GM21528 (cell line): ENCODE data around the gene KCNC2.

Experiments used
- ATAC-seq: cut with Tn5 transposase; IDR thresholded peaks from one replicate; pipeline ENCODE4 v1.9.1; 2021; ENCODE audit warnings: mild to moderate bottlenecking, moderate library complexity; ENCODE audit not compliant: unreplicated experiment, low FRiP score

The KCNC2 gene

GRCh38 chr12:75162845-75163244 is 46.8 kb downstream of the KCNC2 start:
- ATAC-seq = no peak

GRCh38 chr12:75161488-75161887 is 48.2 kb downstream of the KCNC2 start:
- no peak for ATAC-seq

- no peak for ATAC-seq
Measured at GRCh38 chr12:75157385-75157784, 52.3 kb downstream of the KCNC2 start.

- no peak for ATAC-seq
Measured at GRCh38 chr12:75155962-75156361, 53.7 kb downstream of the KCNC2 start.

GRCh38 chr12:75154388-75154787 is 55.3 kb downstream of the KCNC2 start:
- ATAC-seq = no peak

GRCh38 chr12:75139196-75139595 is 70.4 kb downstream of the KCNC2 start:
- ATAC-seq = no peak

GRCh38 chr12:75137896-75138295 is 71.7 kb downstream of the KCNC2 start:
- ATAC-seq = no peak

GRCh38 chr12:75135026-75135425 is 74.6 kb downstream of the KCNC2 start:
- ATAC-seq = no peak

- no peak for ATAC-seq
Measured at GRCh38 chr12:75130811-75131210, 78.8 kb downstream of the KCNC2 start.

- ATAC-seq = no peak
Measured at GRCh38 chr12:75129275-75129674, 80.4 kb downstream of the KCNC2 start.

- ATAC-seq = no peak
Measured at GRCh38 chr12:75121036-75121705, 88.5 kb downstream of the KCNC2 start.

GRCh38 chr12:75120311-75120711 is 89.3 kb downstream of the KCNC2 start:
- ATAC-seq = no peak

GRCh38 chr12:75116646-75117198 is 92.9 kb downstream of the KCNC2 start:
- no peak for ATAC-seq

GRCh38 chr12:75115748-75116147 is 93.9 kb downstream of the KCNC2 start:
- ATAC-seq = no peak

- no peak for ATAC-seq
Measured at GRCh38 chr12:75103822-75104221, 105.8 kb downstream of the KCNC2 start.

GRCh38 chr12:75101781-75102180 is 107.9 kb downstream of the KCNC2 start:
- no peak for ATAC-seq

- ATAC-seq = no peak
Measured at GRCh38 chr12:75099210-75099609, 110.4 kb downstream of the KCNC2 start.

GRCh38 chr12:75097003-75097402 is 112.6 kb downstream of the KCNC2 start:
- ATAC-seq = no peak

GRCh38 chr12:75087654-75088053 is 122.0 kb downstream of the KCNC2 start:
- no peak for ATAC-seq

GRCh38 chr12:75086091-75087038 is 123.3 kb downstream of the KCNC2 start:
- ATAC-seq = no peak

- no peak for ATAC-seq
Measured at GRCh38 chr12:75081305-75081704, 128.3 kb downstream of the KCNC2 start.
